ENCODE results near the gene ATP23.

Gene ATP23

GRCh38 chr12:57983858-57984505 is 42.6 kb downstream of the ATP23 start:
- DNase-seq: no peak

GRCh38 chr12:57984629-57985151 is 43.3 kb downstream of the ATP23 start:
- DNase-seq: no peak

- no peak for DNase-seq
These were observed 44.3 kb downstream of the ATP23 start for GRCh38 chr12:57985685-57986084.

- DNase-seq: no peak
These were observed 48.5 kb downstream of the ATP23 start for GRCh38 chr12:57989838-57990237.

GRCh38 chr12:57990241-57990883 is 49.0 kb downstream of the ATP23 start:
- no peak for DNase-seq

- no peak for DNase-seq
These were observed 50.6 kb downstream of the ATP23 start for GRCh38 chr12:57992001-57992400.

- no peak for DNase-seq
These were observed 51.7 kb downstream of the ATP23 start for GRCh38 chr12:57993030-57993429.

GRCh38 chr12:57993834-57994233 is 52.5 kb downstream of the ATP23 start:
- DNase-seq: no peak

- no peak for DNase-seq
These were observed 55.2 kb downstream of the ATP23 start for GRCh38 chr12:57996520-57996919.

- no peak for DNase-seq
These were observed 56.9 kb downstream of the ATP23 start for GRCh38 chr12:57998251-57998650.

- no peak for DNase-seq
These were observed 59.1 kb downstream of the ATP23 start for GRCh38 chr12:58000499-58000898.

GRCh38 chr12:58007875-58008274 is 66.5 kb downstream of the ATP23 start:
- no peak for DNase-seq

- DNase-seq: no peak
These were observed 67.3 kb downstream of the ATP23 start for GRCh38 chr12:58008634-58009033.

Measured in NCI-H524 (cell line).